Parathyroid adenoma (tissue), 2 donors: ENCODE data around the gene UVSSA.

Source experiments
- H2AFZ ChIP-seq: fragments of 300-600 bp; sonication (generic); one replicate; pipeline ENCODE4 v1.7.0; 2017; ENCODE audit warnings: antibody characterized with exemption, mild to moderate bottlenecking
- H3K27ac ChIP-seq: fragments of 300-600 bp; sonication (generic); one replicate; pipeline ENCODE4 v1.7.0; 2017
- H3K27me3 ChIP-seq: fragments of 300-600 bp; sonication (generic); one replicate; pipeline ENCODE4 v1.7.0; 2017; ENCODE audit warnings: low read length; ENCODE audit not compliant: control insufficient read depth, insufficient read depth
- H3K36me3 ChIP-seq: fragments of 300-600 bp; sonication (generic); one replicate; pipeline ENCODE4 v1.7.0; 2017; ENCODE audit warnings: low read length; ENCODE audit not compliant: control insufficient read depth, insufficient read depth
- H3K4me1 ChIP-seq: fragments of 300-600 bp; sonication (generic); one replicate; pipeline ENCODE4 v1.7.0; 2017; ENCODE audit warnings: control low read depth
- H3K4me2 ChIP-seq: fragments of 300-600 bp; sonication (generic); one replicate; pipeline ENCODE4 v1.7.0; 2017; ENCODE audit warnings: low read length
- H3K4me3 ChIP-seq: fragments of 300-600 bp; sonication (generic); one replicate; pipeline ENCODE4 v1.7.0; 2017; ENCODE audit warnings: low read depth, low read length
- H3K79me2 ChIP-seq: fragments of 300-600 bp; sonication (generic); one replicate; pipeline ENCODE4 v1.7.0; 2017; ENCODE audit warnings: control low read depth
- H3K9ac ChIP-seq: fragments of 300-600 bp; sonication (generic); one replicate; pipeline ENCODE4 v1.7.0; 2017; ENCODE audit warnings: mild to moderate bottlenecking
- H3K9me3 ChIP-seq: fragments of 300-600 bp; sonication (generic); one replicate; pipeline ENCODE4 v1.7.0; 2017; ENCODE audit warnings: low read length; ENCODE audit not compliant: control insufficient read depth
- TF ChIP-seq, protein P1 (sequence below): fragments of 300-600 bp; sonication (generic); IDR thresholded peaks from one replicate; pipeline ENCODE4 v1.7.0; 2017; ENCODE audit warnings: antibody characterized with exemption, mild to moderate bottlenecking
- donor health status: primary hyperparathyroidism.

The UVSSA gene

DNA sequence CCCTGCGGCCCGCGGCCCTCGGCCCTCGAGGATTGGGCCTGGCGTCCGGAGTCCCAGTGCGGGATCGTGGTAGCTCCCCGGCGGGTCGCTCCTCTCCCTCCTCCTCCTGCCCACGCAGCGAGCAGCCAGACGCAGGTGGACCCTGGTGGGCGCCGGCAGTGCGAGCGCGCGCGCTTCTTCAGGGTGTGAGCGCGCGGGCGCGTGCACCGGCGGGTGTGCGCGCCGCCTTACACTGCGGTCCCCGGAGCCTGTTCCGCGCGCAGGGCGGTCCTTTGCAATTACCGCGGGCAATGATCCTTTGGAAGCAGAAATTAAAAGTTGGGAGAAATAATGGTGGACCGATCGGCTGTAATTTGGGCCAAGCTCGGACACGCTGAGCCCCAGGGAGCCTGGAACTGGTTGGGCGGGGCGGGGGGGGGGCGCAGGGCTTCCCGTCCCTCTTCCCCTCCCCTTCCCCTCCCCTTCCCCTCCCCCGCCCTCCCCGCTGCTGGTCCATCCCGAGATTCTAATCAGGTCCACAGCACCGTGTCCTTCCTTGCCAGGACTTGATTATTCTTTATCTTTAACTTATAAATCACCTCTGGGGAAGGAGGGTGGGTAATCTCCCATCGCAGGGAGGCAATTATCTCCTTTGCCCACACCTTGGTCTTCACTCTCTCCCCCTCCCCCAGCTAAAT is 60.8 kb downstream of the UVSSA start:
- H3K4me1 ChIP-seq: no peaks in the 10 kb centered on the region
- no peak overlapping the region for H2AFZ ChIP-seq
- no peak overlapping the region for H3K27ac ChIP-seq
- no peak overlapping the region for H3K4me3 ChIP-seq
- H3K4me2 ChIP-seq: no peak overlapping the region
- no peak overlapping the region for H3K9ac ChIP-seq
- H3K9me3 ChIP-seq: no peaks in the 10 kb centered on the region
- H3K27me3 ChIP-seq: peaks cover 17% of the 10 kb centered on the region
- no peaks in the 10 kb centered on the region for H3K36me3 ChIP-seq
- TF ChIP-seq, protein P1, sequence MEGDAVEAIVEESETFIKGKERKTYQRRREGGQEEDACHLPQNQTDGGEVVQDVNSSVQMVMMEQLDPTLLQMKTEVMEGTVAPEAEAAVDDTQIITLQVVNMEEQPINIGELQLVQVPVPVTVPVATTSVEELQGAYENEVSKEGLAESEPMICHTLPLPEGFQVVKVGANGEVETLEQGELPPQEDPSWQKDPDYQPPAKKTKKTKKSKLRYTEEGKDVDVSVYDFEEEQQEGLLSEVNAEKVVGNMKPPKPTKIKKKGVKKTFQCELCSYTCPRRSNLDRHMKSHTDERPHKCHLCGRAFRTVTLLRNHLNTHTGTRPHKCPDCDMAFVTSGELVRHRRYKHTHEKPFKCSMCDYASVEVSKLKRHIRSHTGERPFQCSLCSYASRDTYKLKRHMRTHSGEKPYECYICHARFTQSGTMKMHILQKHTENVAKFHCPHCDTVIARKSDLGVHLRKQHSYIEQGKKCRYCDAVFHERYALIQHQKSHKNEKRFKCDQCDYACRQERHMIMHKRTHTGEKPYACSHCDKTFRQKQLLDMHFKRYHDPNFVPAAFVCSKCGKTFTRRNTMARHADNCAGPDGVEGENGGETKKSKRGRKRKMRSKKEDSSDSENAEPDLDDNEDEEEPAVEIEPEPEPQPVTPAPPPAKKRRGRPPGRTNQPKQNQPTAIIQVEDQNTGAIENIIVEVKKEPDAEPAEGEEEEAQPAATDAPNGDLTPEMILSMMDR: no peak
- no peaks in the 10 kb centered on the region for H3K79me2 ChIP-seq

DNA sequence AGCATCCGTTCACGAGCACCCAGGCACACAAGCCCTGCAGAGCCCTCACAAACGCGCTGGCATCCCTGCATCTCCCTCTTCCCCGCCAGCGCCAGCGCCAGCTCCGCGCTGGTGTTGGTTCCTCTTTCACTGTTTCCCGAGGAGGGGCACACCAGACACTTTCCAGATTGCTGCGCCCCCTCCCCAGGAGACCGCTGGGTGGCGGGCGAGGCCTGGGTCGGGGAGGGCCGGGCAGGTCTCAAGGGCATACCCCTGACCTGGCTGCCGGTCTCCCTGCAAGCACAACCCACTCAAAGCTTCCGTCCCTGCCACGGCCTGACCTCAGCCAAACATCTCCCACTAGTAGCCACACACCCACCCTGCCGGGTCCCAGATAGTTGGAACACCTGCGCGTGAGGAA is 61.4 kb downstream of the UVSSA start:
- H3K79me2 ChIP-seq: no peaks in the 10 kb centered on the region
- H3K9ac ChIP-seq: no peak overlapping the region
- no peaks in the 10 kb centered on the region for H3K4me1 ChIP-seq
- no peak overlapping the region for H3K27ac ChIP-seq
- H3K36me3 ChIP-seq: no peaks in the 10 kb centered on the region
- TF ChIP-seq, protein P1: no peak
- no peak overlapping the region for H2AFZ ChIP-seq
- peaks cover 17% of the 10 kb centered on the region for H3K27me3 ChIP-seq
- no peak overlapping the region for H3K4me2 ChIP-seq
- no peaks in the 10 kb centered on the region for H3K9me3 ChIP-seq
- H3K4me3 ChIP-seq: no peak overlapping the region

DNA sequence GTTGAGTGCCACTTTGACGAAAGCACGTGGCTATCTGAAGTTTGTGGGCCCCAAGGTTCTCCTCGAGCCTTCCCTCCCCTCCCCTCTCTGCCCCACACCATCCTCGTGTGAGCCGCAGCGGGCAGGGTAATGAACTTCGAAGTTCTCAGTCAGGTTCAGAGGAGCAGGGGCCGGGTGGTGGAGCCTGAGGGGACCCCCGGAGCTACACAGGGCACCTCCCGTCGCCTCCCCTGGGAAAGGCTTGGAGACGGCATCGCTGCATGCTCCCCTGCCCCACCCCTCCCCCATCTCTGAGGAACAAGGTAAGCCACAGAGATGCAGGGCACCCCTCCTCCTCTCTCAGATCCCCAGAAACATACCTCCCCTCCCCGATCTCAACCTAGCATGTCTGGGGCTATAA is 62.1 kb downstream of the UVSSA start:
- Histone ChIP-seq H3K27ac (no peak overlapping the region), H3K4me3 (no peak overlapping the region), H2AFZ (no peak overlapping the region), H3K4me2 (no peak overlapping the region), H3K9ac (no peak overlapping the region), H3K36me3 (no peaks in the 10 kb centered on the region), H3K79me2 (no peaks in the 10 kb centered on the region), H3K9me3 (no peaks in the 10 kb centered on the region), H3K4me1 (no peaks in the 10 kb centered on the region), H3K27me3 (peaks cover 15% of the 10 kb centered on the region)
- TF ChIP-seq, protein P1: no peak

DNA sequence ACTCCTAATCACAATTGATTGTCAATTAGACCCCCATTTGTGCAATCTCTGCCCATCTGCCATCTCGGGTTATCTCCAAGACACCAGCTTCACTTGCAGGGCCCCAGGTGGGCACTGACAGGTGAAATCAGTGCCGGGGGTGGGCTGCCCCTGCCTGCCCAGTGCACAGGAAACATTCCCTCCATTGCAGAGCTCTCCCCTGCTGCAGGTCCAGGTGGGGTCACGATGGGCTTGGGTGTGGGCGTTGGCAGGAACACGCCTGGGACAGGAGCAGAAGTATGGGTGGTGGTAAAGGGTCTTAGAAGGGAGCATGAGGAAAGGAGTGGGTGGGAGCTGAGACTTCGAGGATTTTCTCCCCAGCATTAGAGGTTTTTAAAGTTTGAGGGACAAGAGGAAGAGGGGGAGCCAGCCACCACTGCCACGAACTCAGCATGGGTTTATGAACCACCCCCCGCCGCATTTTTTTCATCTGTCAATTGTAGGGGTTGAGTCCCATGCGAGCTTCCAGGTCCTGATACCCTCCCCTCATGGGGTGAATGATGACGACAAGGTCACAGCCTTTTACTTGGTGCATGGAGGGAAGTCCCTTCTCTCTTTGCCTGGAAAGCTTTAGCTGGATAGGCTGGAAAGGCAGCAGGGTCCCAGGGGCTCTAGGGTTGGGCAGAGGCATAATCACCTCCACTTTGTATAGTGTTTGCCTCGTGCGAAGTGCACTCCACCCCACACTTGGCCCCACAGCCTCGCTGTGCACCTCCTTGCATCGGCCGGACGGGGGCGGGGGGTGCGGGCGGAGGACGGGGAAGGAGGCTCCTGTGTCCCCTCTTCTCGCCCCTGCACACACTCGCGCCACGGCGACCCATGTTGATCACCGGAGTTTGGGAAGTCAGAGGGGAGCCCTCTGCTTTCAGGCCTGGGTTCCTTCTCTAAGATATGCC is 62.8 kb downstream of the UVSSA start:
- TF ChIP-seq, protein P1: no peak
- no peak overlapping the region for H2AFZ ChIP-seq
- no peaks in the 10 kb centered on the region for H3K9me3 ChIP-seq
- H3K36me3 ChIP-seq: no peaks in the 10 kb centered on the region
- no peak overlapping the region for H3K4me2 ChIP-seq
- H3K27me3 ChIP-seq: peaks cover 8% of the 10 kb centered on the region
- H3K4me1 ChIP-seq: no peaks in the 10 kb centered on the region
- H3K79me2 ChIP-seq: no peaks in the 10 kb centered on the region
- H3K27ac ChIP-seq: no peak overlapping the region
- H3K4me3 ChIP-seq: no peak overlapping the region
- H3K9ac ChIP-seq: no peak overlapping the region
